Neural cell (in vitro differentiated cells): ENCODE results near the gene TIAL1. TPM values are rescaled to one million over a fixed set of nuclear protein-coding genes. Genes with fewer than 3 reads are reported as not detected.

Experiments used
- H2AFZ ChIP-seq: fragments of 200-600, 300-800 bp; sonication (generic), shearing (Covaris generic); 2 replicates; pipeline ENCODE4 v1.6.0; 2014; ENCODE audit warnings: low read depth, mild to moderate bottlenecking, antibody characterized with exemption, low read length, moderate library complexity
- H3F3A ChIP-seq: fragments of 200-600 bp; shearing (Covaris generic); 2 replicates; pipeline ENCODE4 v1.6.1; 2016; ENCODE audit warnings: mild to moderate bottlenecking, moderate library complexity, mixed read lengths, antibody characterized with exemption, low read length; ENCODE audit not compliant: insufficient read depth, poor library complexity, severe bottlenecking
- H3K27ac ChIP-seq: fragments of 200-600, 300-800 bp; sonication (generic), shearing (Covaris generic); 2 replicates; pipeline ENCODE4 v1.5.1; 2014; ENCODE audit warnings: mild to moderate bottlenecking, low read length, moderate library complexity
- H3K27me3 ChIP-seq: fragments of 300-800, 200-600 bp; sonication (generic), shearing (Covaris generic); 2 replicates; pipeline ENCODE4 v1.6.0; 2014; ENCODE audit warnings: mild to moderate bottlenecking, low read depth, low read length, moderate library complexity; ENCODE audit not compliant: insufficient read depth
- H3K36me3 ChIP-seq: fragments of 300-800, 200-600 bp; sonication (generic), shearing (Covaris generic); 2 replicates; pipeline ENCODE4 v1.5.1; 2014; ENCODE audit warnings: mild to moderate bottlenecking, antibody characterized with exemption, low read length, moderate library complexity; ENCODE audit not compliant: insufficient read depth
- H3K4me2 ChIP-seq: fragments of 300-800, 200-600 bp; sonication (generic), shearing (Covaris generic); 2 replicates; pipeline ENCODE4 v1.6.0; 2014; ENCODE audit warnings: mild to moderate bottlenecking, low read length
- H3K4me3 ChIP-seq: fragments of 300-800, 200-600 bp; sonication (generic), shearing (Covaris generic); 2 replicates; pipeline ENCODE4 v1.5.1; 2014; ENCODE audit warnings: mild to moderate bottlenecking, low read length, moderate library complexity
- H3K79me2 ChIP-seq: fragments of 200-600 bp; shearing (Covaris generic); replicated peaks from 2 replicates; pipeline ENCODE4 v1.6.0; 2014; ENCODE audit warnings: mild to moderate bottlenecking, low read length, moderate library complexity; ENCODE audit not compliant: insufficient read depth
- H3K9ac ChIP-seq: fragments of 300-800, 200-600 bp; sonication (generic), shearing (Covaris generic); 2 replicates; pipeline ENCODE4 v1.6.1; 2016; ENCODE audit warnings: mild to moderate bottlenecking, low read length, mixed read lengths
- H3K9me2 ChIP-seq: fragments of 200-600 bp; shearing (Covaris generic); 2 replicates; pipeline ENCODE4 v1.6.1; 2016; ENCODE audit warnings: mild to moderate bottlenecking, low read length, mixed read lengths; ENCODE audit not compliant: insufficient read depth
- H3K9me3 ChIP-seq: fragments of 200-600, 300-800 bp; sonication (generic), shearing (Covaris generic); 2 replicates; pipeline ENCODE4 v1.6.1; 2016; ENCODE audit warnings: mild to moderate bottlenecking, mixed run types, low read length, moderate library complexity, mixed read lengths
- H4K20me1 ChIP-seq: fragments of 200-600 bp; shearing (Covaris generic); 2 replicates; pipeline ENCODE4 v1.6.1; 2016; ENCODE audit warnings: mild to moderate bottlenecking, mixed run types; ENCODE audit not compliant: insufficient read depth
- EP300 ChIP-seq: fragments of 450-650 bp; conservative IDR thresholded peaks from 2 replicates; pipeline ENCODE4 v1.6.1; 2014; ENCODE audit warnings: antibody characterized with exemption, mild to moderate bottlenecking, moderate library complexity; ENCODE audit not compliant: poor library complexity, severe bottlenecking
- EZH2 ChIP-seq: fragments of 200-600, 300-800 bp; shearing (Covaris generic), sonication (generic); IDR thresholded peaks from 2 replicates; pipeline ENCODE4 v1.6.1; 2014; ENCODE audit warnings: antibody characterized with exemption, low read length, borderline replicate concordance, mild to moderate bottlenecking; ENCODE audit not compliant: insufficient read depth, poor library complexity, severe bottlenecking
- MXI1 ChIP-seq: fragments of 450-650 bp; conservative IDR thresholded peaks from 2 replicates; pipeline ENCODE4 v1.6.1; 2014; ENCODE audit warnings: antibody characterized with exemption, mild to moderate bottlenecking; ENCODE audit not compliant: poor library complexity, severe bottlenecking
- POLR2AphosphoS5 ChIP-seq: IDR thresholded peaks from 2 replicates; pipeline ENCODE4 v1.6.1; 2012
- RAD21 ChIP-seq: fragments of 450-650 bp; conservative IDR thresholded peaks from 2 replicates; pipeline ENCODE4 v1.6.1; 2014; ENCODE audit warnings: antibody characterized with exemption, mild to moderate bottlenecking, moderate library complexity
- SMC3 ChIP-seq: fragments of 450-650 bp; conservative IDR thresholded peaks from 2 replicates; pipeline ENCODE4 v1.6.1; 2014; ENCODE audit warnings: antibody characterized with exemption, mild to moderate bottlenecking, moderate library complexity; ENCODE audit not compliant: poor library complexity
- TAF1 ChIP-seq: IDR thresholded peaks from 2 replicates; pipeline ENCODE4 v1.6.1; 2012; ENCODE audit warnings: low read depth
- polyA plus RNA-seq: library from polyadenylated mRNA; depleted of rRNA; stranded (reverse); fragments of >200 nt; gene quantifications from 2 replicates; pipeline ENCODE4 v1.2.3, GENCODE V29; 2014
- TF ChIP-seq, protein P1 (sequence below): fragments of 450-650 bp; IDR thresholded peaks from 2 replicates; pipeline ENCODE4 v1.5.1; 2014; ENCODE audit warnings: antibody characterized with exemption, mild to moderate bottlenecking, moderate library complexity; ENCODE audit not compliant: poor library complexity, severe bottlenecking
- TF ChIP-seq, protein P2 (sequence below): IDR thresholded peaks from 2 replicates; pipeline ENCODE4 v1.6.1; 2012; ENCODE audit warnings: borderline replicate concordance

TIAL1 gene
- polyA plus RNA-seq, 1 donor from 2014 or later: 85.1 TPM

DNA sequence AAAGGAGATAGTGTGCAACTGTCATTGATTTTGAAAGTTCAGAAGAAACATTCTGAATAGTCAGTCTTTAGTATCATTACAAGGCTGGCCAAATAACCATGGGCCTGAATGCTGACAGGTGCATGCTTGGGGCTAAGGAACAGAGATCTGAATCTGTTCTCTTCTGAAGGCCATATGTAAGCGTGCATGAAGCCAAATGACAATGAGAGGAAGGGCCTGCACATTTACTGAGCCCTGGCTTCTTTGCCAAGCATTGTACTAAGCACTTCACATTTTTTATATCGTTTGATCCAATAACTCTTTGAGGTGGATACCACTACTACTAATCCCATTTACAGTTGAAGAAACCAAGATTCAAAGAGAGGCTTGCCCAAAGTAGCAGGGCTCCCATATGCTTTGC, 22.5 kb upstream of the TIAL1 start:
- Histone ChIP-seq H4K20me1 (no peaks in the 10 kb centered on the region), H2AFZ (no peak overlapping the region), H3K36me3 (no peaks in the 10 kb centered on the region), H3K79me2 (no peaks in the 10 kb centered on the region), H3F3A (no peaks in the 10 kb centered on the region), H3K9me2 (no peaks in the 10 kb centered on the region), H3K27me3 (no peaks in the 10 kb centered on the region), H3K4me3 (no peak overlapping the region), H3K9me3 (no peaks in the 10 kb centered on the region), H3K4me2 (no peak overlapping the region), H3K27ac (no peak overlapping the region), H3K9ac (no peak overlapping the region)
- TF ChIP-seq TAF1: no peak

DNA sequence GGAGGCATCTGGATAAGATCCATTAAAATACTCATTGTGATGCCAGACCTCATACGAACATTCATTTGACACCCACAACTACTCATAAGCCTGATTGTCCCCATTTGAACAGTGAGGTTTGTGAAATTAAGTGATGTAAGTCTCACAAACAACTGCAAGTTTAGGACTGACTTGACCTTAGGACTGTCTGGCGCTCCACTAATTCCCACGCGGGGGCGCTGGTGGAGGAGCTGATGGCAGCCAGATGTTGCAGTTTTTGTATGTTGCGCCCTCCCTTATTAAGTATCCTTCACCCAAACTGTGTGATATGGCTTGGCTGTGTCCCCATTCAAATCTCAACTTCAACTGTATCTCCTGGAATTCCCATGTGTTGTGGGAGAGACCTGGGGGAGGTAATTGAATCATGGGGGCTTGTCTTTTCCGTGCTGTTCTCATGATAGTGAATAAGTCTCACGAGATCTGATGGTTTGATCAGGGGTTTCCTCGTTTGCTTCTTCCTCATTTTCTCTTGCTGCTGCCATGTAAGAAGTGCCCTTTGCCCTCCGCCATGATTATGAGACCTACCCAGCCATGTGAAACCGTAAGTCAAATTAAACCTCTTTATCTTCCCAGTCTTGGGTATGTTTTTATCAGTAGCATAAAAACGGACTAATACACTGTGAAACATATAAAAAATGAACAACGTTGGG, 20.3 kb upstream of the TIAL1 start:
- H3K79me2 ChIP-seq: no peaks in the 10 kb centered on the region
- H3F3A ChIP-seq: no peaks in the 10 kb centered on the region
- no peaks in the 10 kb centered on the region for H3K27me3 ChIP-seq
- no peak overlapping the region for H3K9ac ChIP-seq
- H3K27ac ChIP-seq: no peak overlapping the region
- H4K20me1 ChIP-seq: no peaks in the 10 kb centered on the region
- no peak overlapping the region for H2AFZ ChIP-seq
- no peaks in the 10 kb centered on the region for H3K9me3 ChIP-seq
- H3K36me3 ChIP-seq: no peaks in the 10 kb centered on the region
- TF ChIP-seq, protein P1, sequence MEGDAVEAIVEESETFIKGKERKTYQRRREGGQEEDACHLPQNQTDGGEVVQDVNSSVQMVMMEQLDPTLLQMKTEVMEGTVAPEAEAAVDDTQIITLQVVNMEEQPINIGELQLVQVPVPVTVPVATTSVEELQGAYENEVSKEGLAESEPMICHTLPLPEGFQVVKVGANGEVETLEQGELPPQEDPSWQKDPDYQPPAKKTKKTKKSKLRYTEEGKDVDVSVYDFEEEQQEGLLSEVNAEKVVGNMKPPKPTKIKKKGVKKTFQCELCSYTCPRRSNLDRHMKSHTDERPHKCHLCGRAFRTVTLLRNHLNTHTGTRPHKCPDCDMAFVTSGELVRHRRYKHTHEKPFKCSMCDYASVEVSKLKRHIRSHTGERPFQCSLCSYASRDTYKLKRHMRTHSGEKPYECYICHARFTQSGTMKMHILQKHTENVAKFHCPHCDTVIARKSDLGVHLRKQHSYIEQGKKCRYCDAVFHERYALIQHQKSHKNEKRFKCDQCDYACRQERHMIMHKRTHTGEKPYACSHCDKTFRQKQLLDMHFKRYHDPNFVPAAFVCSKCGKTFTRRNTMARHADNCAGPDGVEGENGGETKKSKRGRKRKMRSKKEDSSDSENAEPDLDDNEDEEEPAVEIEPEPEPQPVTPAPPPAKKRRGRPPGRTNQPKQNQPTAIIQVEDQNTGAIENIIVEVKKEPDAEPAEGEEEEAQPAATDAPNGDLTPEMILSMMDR: no peak
- TF ChIP-seq, protein P2, sequence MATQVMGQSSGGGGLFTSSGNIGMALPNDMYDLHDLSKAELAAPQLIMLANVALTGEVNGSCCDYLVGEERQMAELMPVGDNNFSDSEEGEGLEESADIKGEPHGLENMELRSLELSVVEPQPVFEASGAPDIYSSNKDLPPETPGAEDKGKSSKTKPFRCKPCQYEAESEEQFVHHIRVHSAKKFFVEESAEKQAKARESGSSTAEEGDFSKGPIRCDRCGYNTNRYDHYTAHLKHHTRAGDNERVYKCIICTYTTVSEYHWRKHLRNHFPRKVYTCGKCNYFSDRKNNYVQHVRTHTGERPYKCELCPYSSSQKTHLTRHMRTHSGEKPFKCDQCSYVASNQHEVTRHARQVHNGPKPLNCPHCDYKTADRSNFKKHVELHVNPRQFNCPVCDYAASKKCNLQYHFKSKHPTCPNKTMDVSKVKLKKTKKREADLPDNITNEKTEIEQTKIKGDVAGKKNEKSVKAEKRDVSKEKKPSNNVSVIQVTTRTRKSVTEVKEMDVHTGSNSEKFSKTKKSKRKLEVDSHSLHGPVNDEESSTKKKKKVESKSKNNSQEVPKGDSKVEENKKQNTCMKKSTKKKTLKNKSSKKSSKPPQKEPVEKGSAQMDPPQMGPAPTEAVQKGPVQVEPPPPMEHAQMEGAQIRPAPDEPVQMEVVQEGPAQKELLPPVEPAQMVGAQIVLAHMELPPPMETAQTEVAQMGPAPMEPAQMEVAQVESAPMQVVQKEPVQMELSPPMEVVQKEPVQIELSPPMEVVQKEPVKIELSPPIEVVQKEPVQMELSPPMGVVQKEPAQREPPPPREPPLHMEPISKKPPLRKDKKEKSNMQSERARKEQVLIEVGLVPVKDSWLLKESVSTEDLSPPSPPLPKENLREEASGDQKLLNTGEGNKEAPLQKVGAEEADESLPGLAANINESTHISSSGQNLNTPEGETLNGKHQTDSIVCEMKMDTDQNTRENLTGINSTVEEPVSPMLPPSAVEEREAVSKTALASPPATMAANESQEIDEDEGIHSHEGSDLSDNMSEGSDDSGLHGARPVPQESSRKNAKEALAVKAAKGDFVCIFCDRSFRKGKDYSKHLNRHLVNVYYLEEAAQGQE: no peak
- no peak for TF ChIP-seq MXI1
- TF ChIP-seq EP300: no peak
- no peak for TF ChIP-seq RAD21
- no peak for TF ChIP-seq SMC3
- no peak for TF ChIP-seq POLR2AphosphoS5
- no peak for TF ChIP-seq TAF1
- no peak for TF ChIP-seq EZH2
- H3K4me2 ChIP-seq: no peak overlapping the region
- H3K9me2 ChIP-seq: no peaks in the 10 kb centered on the region
- H3K4me3 ChIP-seq: no peak overlapping the region
